ENCODE results near the gene MOG. TPM values are rescaled to one million over a fixed set of nuclear protein-coding genes. Genes with fewer than 3 reads are reported as not detected.

The MOG gene
- total RNA-seq, 2 donors from 2014 or later = not detected

DNA sequence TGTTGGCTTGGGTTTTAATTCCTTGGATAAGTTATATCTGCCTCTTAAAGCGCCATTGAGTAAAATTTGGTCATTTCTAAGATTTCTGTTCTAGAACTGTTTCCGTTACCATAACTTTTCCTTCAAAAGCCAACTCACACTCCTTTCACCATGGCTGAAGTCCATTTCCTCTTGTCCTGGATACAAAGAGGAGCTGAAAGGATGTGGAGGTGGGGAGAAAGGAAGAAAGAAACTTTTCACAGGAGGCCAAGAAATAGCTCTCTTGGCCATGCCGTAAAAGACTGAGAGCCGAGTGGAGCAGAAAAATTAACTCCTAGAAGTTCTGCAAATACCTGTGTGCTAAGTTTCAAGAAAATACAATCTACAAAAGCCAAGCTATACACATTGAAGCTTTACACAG lies 45.5 kb upstream of the MOG start:
- no peak overlapping the region for H3K27ac ChIP-seq (ENCODE audit: low read depth, low read length)

DNA sequence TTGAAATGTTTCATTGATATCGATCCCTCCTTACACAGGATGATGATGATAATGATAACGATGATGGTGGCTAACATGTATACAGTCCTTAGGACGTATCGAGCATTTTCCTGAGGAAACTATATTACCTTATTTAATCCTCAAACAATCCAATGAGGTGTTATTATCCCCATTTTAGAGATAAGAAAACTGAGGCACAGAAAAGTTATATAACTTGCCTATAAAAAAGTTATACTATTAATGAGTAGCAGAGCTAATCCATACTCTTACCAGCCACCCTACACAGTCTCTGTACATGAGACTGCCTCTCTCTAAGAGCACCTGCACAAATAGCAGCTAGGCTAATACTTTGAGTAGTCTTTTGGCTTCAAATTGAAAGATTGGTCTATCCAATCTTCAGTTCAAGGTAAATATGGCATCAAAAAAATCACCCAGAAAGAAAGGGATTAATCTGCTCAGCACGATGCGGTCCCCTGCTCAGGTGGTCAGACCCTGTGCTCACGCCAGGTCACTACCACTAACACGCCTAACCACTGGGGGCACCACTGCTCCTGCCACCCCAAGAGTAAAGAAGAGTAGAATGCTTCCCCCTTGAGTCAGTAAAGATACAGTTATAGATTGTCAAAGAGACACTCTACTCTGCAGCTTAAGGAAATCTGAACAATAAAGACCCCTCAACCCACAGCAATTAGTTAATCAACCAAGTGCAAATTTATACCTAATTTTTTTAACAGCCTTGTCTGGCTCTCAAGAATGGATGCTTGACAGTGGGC lies 38.9 kb upstream of the MOG start:
- peaks cover 68% of the 10 kb centered on the region for H3K36me3 ChIP-seq (ENCODE audit: control insufficient read depth, insufficient read depth, low read length)
- no peak overlapping the region for H3K27ac ChIP-seq (ENCODE audit: low read depth, low read length)
- Mint-ChIP-seq H3K36me3 (ENCODE audit: low read depth) (peaks cover 74% of the 10 kb centered on the region), H3K9me3 (no peaks in the 10 kb centered on the region), H3K4me1 (peaks cover 21% of the 10 kb centered on the region), H3K27ac (no peak overlapping the region), H3K4me3 (no peak overlapping the region), H3K27me3 (ENCODE audit: insufficient read depth) (no peaks in the 10 kb centered on the region)
- H3K4me1 ChIP-seq (ENCODE audit: control insufficient read depth, insufficient read depth, low read length) = no peaks in the 10 kb centered on the region
- WGBS, 2 experiments (ENCODE audit: insufficient coverage in 1 of 2, insufficient read length in 1 of 2) = 92 to 93% methylated on average over 3 to 8 of the region's 8 CpGs
- peak; percentile 81 for DNase-seq
- H3K9ac ChIP-seq (ENCODE audit: extremely low read depth, low read length, poor library complexity, severe bottlenecking) = no peak overlapping the region
- no peaks in the 10 kb centered on the region for H3K9me3 ChIP-seq (ENCODE audit: control insufficient read depth, low read length)
- H3K27me3 ChIP-seq (ENCODE audit: control insufficient read depth, insufficient read depth, low read length, poor library complexity, severe bottlenecking) = no peaks in the 10 kb centered on the region
- TF ChIP-seq, protein P1, sequence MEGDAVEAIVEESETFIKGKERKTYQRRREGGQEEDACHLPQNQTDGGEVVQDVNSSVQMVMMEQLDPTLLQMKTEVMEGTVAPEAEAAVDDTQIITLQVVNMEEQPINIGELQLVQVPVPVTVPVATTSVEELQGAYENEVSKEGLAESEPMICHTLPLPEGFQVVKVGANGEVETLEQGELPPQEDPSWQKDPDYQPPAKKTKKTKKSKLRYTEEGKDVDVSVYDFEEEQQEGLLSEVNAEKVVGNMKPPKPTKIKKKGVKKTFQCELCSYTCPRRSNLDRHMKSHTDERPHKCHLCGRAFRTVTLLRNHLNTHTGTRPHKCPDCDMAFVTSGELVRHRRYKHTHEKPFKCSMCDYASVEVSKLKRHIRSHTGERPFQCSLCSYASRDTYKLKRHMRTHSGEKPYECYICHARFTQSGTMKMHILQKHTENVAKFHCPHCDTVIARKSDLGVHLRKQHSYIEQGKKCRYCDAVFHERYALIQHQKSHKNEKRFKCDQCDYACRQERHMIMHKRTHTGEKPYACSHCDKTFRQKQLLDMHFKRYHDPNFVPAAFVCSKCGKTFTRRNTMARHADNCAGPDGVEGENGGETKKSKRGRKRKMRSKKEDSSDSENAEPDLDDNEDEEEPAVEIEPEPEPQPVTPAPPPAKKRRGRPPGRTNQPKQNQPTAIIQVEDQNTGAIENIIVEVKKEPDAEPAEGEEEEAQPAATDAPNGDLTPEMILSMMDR (conservative IDR thresholded peaks at IDR 0.05) = peak; percentile 76
- no peak overlapping the region for H3K4me3 ChIP-seq (ENCODE audit: low read length)

More for the DNA sequence above, 45.5 kb upstream of the MOG start:
- no peaks in the 10 kb centered on the region for H3K27me3 ChIP-seq (ENCODE audit: control insufficient read depth, insufficient read depth, low read length, poor library complexity, severe bottlenecking)
- Mint-ChIP-seq H3K36me3 (ENCODE audit: low read depth) (peaks cover 78% of the 10 kb centered on the region), H3K4me3 (no peak overlapping the region), H3K4me1 (no peaks in the 10 kb centered on the region), H3K9me3 (no peaks in the 10 kb centered on the region), H3K27ac (no peak overlapping the region), H3K27me3 (ENCODE audit: insufficient read depth) (no peaks in the 10 kb centered on the region)
- H3K9me3 ChIP-seq (ENCODE audit: control insufficient read depth, low read length) = no peaks in the 10 kb centered on the region
- H3K36me3 ChIP-seq (ENCODE audit: control insufficient read depth, insufficient read depth, low read length) = peaks cover 77% of the 10 kb centered on the region
- no peak overlapping the region for H3K4me3 ChIP-seq (ENCODE audit: low read length)
- no peak overlapping the region for H3K9ac ChIP-seq (ENCODE audit: extremely low read depth, low read length, poor library complexity, severe bottlenecking)
- H3K4me1 ChIP-seq (ENCODE audit: control insufficient read depth, insufficient read depth, low read length) = no peaks in the 10 kb centered on the region
- no peak for DNase-seq
- WGBS, 2 experiments (ENCODE audit: insufficient coverage in 1 of 2, insufficient read length in 1 of 2) = 90 to 95% methylated on average over 3 to 4 of the region's 4 CpGs
- TF ChIP-seq, protein P1 (conservative IDR thresholded peaks at IDR 0.05) = no peak

DNA sequence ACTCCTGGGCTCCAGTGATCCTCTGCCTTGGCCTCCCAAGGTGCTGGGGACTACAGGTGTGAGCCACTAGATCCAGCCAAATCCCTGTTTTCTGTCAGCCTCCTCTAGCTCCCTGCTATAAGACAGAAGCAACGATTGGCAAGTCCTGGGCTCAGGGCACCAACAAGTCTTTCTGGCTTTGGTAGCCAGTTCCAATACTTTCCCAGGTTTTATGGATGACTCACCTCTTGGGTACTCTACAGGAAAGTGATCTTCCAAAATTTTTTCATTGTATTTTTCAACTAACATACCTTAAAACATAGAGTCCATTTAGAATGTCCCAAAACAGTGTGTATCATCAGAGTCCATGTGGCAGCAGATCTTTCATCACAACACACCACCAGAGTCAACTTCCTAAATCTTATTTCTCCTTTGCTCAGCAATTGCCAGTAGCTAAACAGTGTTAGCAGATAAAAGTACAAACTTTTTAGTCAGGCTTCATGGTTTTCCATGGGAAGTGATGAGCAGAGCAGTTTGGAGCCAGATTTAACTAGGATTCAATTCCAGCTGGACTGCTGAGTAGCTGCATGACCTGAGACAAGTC lies 37.2 kb upstream of the MOG start:
- H3K9me3 Mint-ChIP-seq = no peaks in the 10 kb centered on the region
- no peak overlapping the region for H3K27ac Mint-ChIP-seq
- Histone ChIP-seq H3K27ac (ENCODE audit: low read depth, low read length) (no peak overlapping the region), H3K36me3 (ENCODE audit: control insufficient read depth, insufficient read depth, low read length) (peaks cover 52% of the 10 kb centered on the region), H3K27me3 (ENCODE audit: control insufficient read depth, insufficient read depth, low read length, poor library complexity, severe bottlenecking) (no peaks in the 10 kb centered on the region), H3K4me3 (ENCODE audit: low read length) (no peak overlapping the region), H3K9me3 (ENCODE audit: control insufficient read depth, low read length) (no peaks in the 10 kb centered on the region), H3K4me1 (ENCODE audit: control insufficient read depth, insufficient read depth, low read length) (peaks cover 10% of the 10 kb centered on the region), H3K9ac (ENCODE audit: extremely low read depth, low read length, poor library complexity, severe bottlenecking) (no peak overlapping the region)
- H3K36me3 Mint-ChIP-seq (ENCODE audit: low read depth) = peaks cover 66% of the 10 kb centered on the region
- DNase-seq = no peak
- H3K4me3 Mint-ChIP-seq = no peak overlapping the region
- 78 to 93% methylated on average over 1 of the region's 1 CpG for WGBS, 2 experiments (ENCODE audit: insufficient coverage in 1 of 2, insufficient read length in 1 of 2)
- TF ChIP-seq, protein P1 (conservative IDR thresholded peaks at IDR 0.05) = no peak
- peaks cover 38% of the 10 kb centered on the region for H3K4me1 Mint-ChIP-seq
- no peaks in the 10 kb centered on the region for H3K27me3 Mint-ChIP-seq (ENCODE audit: insufficient read depth)

Measured in endodermal cell (in vitro differentiated cells).